Caco-2 (cell line): ENCODE results near the gene MRPL17. TPM values are rescaled to one million over a fixed set of nuclear protein-coding genes. Genes with fewer than 3 reads are reported as not detected.

Experiments
- BruUV-seq: library from RNA; stranded (reverse); fragments of 400-500 nt; replicated peaks from 2 replicates; lab custom pipeline; 2021; lab: Mats Ljungman, UMichigan
- CTCF ChIA-PET: fragments of 300-600 bp; sonication (Branson Sonifier 250); formaldehyde crosslinking; loops from one replicate; lab custom pipeline; 2022; ENCODE audit warnings: antibody characterized with exemption; lab: Charles Lee
- POLR2A ChIA-PET: fragments of 300-600 bp; sonication (Branson Sonifier 250); formaldehyde crosslinking; loops from one replicate; lab custom pipeline; 2022; ENCODE audit warnings: antibody characterized with exemption; lab: Charles Lee
- DNase-seq, 2 experiments: peaks; one replicate each; pipeline versions ENCODE4 v3.0.0 to v3.0.0-alpha.2; 2020 to 2022
- H3K27me3 ChIP-seq: replicated peaks from 2 replicates; pipeline ENCODE4 v1.6.0; 2011; ENCODE audit warnings: low read length; ENCODE audit not compliant: control insufficient read depth, insufficient read depth
- H3K36me3 ChIP-seq: 2 replicates; pipeline ENCODE4 v1.5.1; 2011; ENCODE audit warnings: low read length; ENCODE audit not compliant: control insufficient read depth, insufficient read depth
- H3K4me1 ChIP-seq: fragments of 250-450 bp; sonication (Bioruptor Pico); 2 replicates; pipeline ENCODE4 v1.5.1; 2020; ENCODE audit warnings: mild to moderate bottlenecking
- H3K4me3 ChIP-seq: 2 replicates; pipeline ENCODE4 v1.5.1; 2011; ENCODE audit warnings: low read depth, mild to moderate bottlenecking, control low read depth, low read length
- H3K9me3 ChIP-seq: fragments of 250-450 bp; sonication (Bioruptor Pico); 2 replicates; pipeline ENCODE4 v1.5.1; 2020; ENCODE audit warnings: mild to moderate bottlenecking, moderate library complexity
- H3K27ac Mint-ChIP-seq: one replicate; pipeline ENCODE4 v1.8.0; 2022; ENCODE audit warnings: mixed read lengths; ENCODE audit not compliant: unreplicated experiment
- H3K27me3 Mint-ChIP-seq: one replicate; pipeline ENCODE4 v1.8.0; 2022; ENCODE audit warnings: mixed read lengths; ENCODE audit not compliant: insufficient read depth, unreplicated experiment
- H3K36me3 Mint-ChIP-seq: one replicate; pipeline ENCODE4 v1.8.0; 2022; ENCODE audit warnings: mild to moderate bottlenecking, mixed read lengths; ENCODE audit not compliant: insufficient read depth, unreplicated experiment
- H3K4me1 Mint-ChIP-seq: one replicate; pipeline ENCODE4 v1.8.0; 2022; ENCODE audit warnings: low read depth, mixed read lengths; ENCODE audit not compliant: unreplicated experiment
- H3K4me3 Mint-ChIP-seq: one replicate; pipeline ENCODE4 v1.8.0; 2022; ENCODE audit warnings: mild to moderate bottlenecking, moderate library complexity, mixed read lengths; ENCODE audit not compliant: unreplicated experiment
- H3K9me3 Mint-ChIP-seq: one replicate; pipeline ENCODE4 v1.8.0; 2022; ENCODE audit warnings: mixed read lengths; ENCODE audit not compliant: unreplicated experiment
- CTCF ChIP-seq, 2 experiments: fragments of 200-600 bp in 1 of 2; IDR thresholded peaks; 1 replicate in 1 of 2; 2 replicates in 1 of 2; pipeline versions ENCODE4 v1.5.1 to v1.8.0; 2011 to 2022; ENCODE audit warnings: antibody characterized with exemption in 1 of 2, control low read depth in 1 of 2, inconsistent platforms in 1 of 2, low read depth in 1 of 2, low read length in 1 of 2, mild to moderate bottlenecking in 1 of 2, moderate library complexity in 1 of 2; ENCODE audit not compliant: insufficient read depth in 1 of 2, severe bottlenecking in 1 of 2, unreplicated experiment in 1 of 2
- intact Hi-C: fragments of 100-400 bp; cut with micrococcal nuclease; formaldehyde crosslinking; loops from one replicate; pipeline ENCODE4 v1.10.0; 2022; ENCODE audit not compliant: unreplicated experiment
- total RNA-seq: library from RNA; stranded (reverse); gene quantifications from 2 replicates; pipeline ENCODE4 v1.2.3, GENCODE V29; 2022

Gene MRPL17
- total RNA-seq, 1 experiment from 2014 or later: 60.8 TPM

- Mint-ChIP-seq H3K4me1 (no peaks in the 10 kb centered on the region), H3K36me3 (no peaks in the 10 kb centered on the region), H3K4me3 (no peak overlapping the region), H3K27ac (no peak overlapping the region), H3K9me3 (no peaks in the 10 kb centered on the region), H3K27me3 (peaks cover 12% of the 10 kb centered on the region)
- Histone ChIP-seq H3K4me1 (peaks cover 8% of the 10 kb centered on the region; the same call in 1 of the 2 replicates), H3K27me3 (peaks cover 1% of the 10 kb centered on the region; the same call in 1 of the 2 replicates), H3K36me3 (no peaks in the 10 kb centered on the region), H3K9me3 (no peaks in the 10 kb centered on the region), H3K4me3 (no peak overlapping the region)
- no peak for DNase-seq
- no peak for TF ChIP-seq CTCF (IDR thresholded peaks at IDR 0.05; ENCODE audit: insufficient read depth in 1 of 2, low read depth in 1 of 2, low read length in 1 of 2, severe bottlenecking in 1 of 2, unreplicated experiment in 1 of 2)
- intact Hi-C loops: no loop called here
- ChIA-PET CTCF (no interaction called here), POLR2A (no interaction called here)
- no TSS peak for BruUV-seq
Measured at GRCh38 chr11:6653097-6653496, 30.0 kb downstream of the MRPL17 start.

- intact Hi-C loops: no loop called here
- Mint-ChIP-seq H3K27ac (no peak overlapping the region), H3K9me3 (no peaks in the 10 kb centered on the region), H3K27me3 (peaks cover 12% of the 10 kb centered on the region), H3K36me3 (no peaks in the 10 kb centered on the region), H3K4me3 (no peak overlapping the region), H3K4me1 (no peaks in the 10 kb centered on the region)
- no TSS peak for BruUV-seq
- Histone ChIP-seq H3K4me3 (no peak overlapping the region), H3K36me3 (no peaks in the 10 kb centered on the region), H3K9me3 (no peaks in the 10 kb centered on the region), H3K4me1 (peaks cover 8% of the 10 kb centered on the region; the same call in 1 of the 2 replicates), H3K27me3 (0 out of 2 replicates have a peak, but pooled peaks cover 1% of the 10 kb centered on the region)
- TF ChIP-seq CTCF (IDR thresholded peaks at IDR 0.05; ENCODE audit: insufficient read depth in 1 of 2, low read depth in 1 of 2, low read length in 1 of 2, severe bottlenecking in 1 of 2, unreplicated experiment in 1 of 2): no peak
- ChIA-PET POLR2A (interaction anchor here (0.6 kb wide), 1 partner anchor 193 kb away, joined by 5 read pairs; no protein-coding TSS in a partner anchor), CTCF (interaction anchor here (1.0 kb wide), 1 partner anchor 160 kb away, joined by 3 read pairs; no protein-coding TSS in a partner anchor)
- no peak for DNase-seq
Measured at GRCh38 chr11:6652182-6652581, 31.0 kb downstream of the MRPL17 start.

- Histone ChIP-seq H3K4me1 (peaks cover 8% of the 10 kb centered on the region; the same call in 1 of the 2 replicates), H3K27me3 (0 out of 2 replicates have a peak, but pooled peaks cover 1% of the 10 kb centered on the region), H3K4me3 (no peak overlapping the region), H3K36me3 (no peaks in the 10 kb centered on the region), H3K9me3 (no peaks in the 10 kb centered on the region)
- Mint-ChIP-seq H3K27me3 (peaks cover 2% of the 10 kb centered on the region), H3K9me3 (no peaks in the 10 kb centered on the region), H3K4me3 (no peak overlapping the region), H3K4me1 (no peaks in the 10 kb centered on the region), H3K36me3 (no peaks in the 10 kb centered on the region), H3K27ac (no peak overlapping the region)
- no peak for TF ChIP-seq CTCF (IDR thresholded peaks at IDR 0.05; ENCODE audit: insufficient read depth in 1 of 2, low read depth in 1 of 2, low read length in 1 of 2, severe bottlenecking in 1 of 2, unreplicated experiment in 1 of 2)
- intact Hi-C loops: no loop called here
- no TSS peak for BruUV-seq
- ChIA-PET CTCF (no interaction called here), POLR2A (no interaction called here)
- no peak for DNase-seq
Measured at GRCh38 chr11:6650980-6651379, 32.2 kb downstream of the MRPL17 start.
